GM18520 (cell line): ENCODE data around the gene DNAJC30.

Source experiments
- ATAC-seq: cut with Tn5 transposase; IDR thresholded peaks from one replicate; pipeline ENCODE4 v1.9.1; 2021; ENCODE audit not compliant: unreplicated experiment

DNAJC30 gene

GRCh38 chr7:73649576-73649975 is 33.7 kb downstream of the DNAJC30 start:
- no peak for ATAC-seq

DNA sequence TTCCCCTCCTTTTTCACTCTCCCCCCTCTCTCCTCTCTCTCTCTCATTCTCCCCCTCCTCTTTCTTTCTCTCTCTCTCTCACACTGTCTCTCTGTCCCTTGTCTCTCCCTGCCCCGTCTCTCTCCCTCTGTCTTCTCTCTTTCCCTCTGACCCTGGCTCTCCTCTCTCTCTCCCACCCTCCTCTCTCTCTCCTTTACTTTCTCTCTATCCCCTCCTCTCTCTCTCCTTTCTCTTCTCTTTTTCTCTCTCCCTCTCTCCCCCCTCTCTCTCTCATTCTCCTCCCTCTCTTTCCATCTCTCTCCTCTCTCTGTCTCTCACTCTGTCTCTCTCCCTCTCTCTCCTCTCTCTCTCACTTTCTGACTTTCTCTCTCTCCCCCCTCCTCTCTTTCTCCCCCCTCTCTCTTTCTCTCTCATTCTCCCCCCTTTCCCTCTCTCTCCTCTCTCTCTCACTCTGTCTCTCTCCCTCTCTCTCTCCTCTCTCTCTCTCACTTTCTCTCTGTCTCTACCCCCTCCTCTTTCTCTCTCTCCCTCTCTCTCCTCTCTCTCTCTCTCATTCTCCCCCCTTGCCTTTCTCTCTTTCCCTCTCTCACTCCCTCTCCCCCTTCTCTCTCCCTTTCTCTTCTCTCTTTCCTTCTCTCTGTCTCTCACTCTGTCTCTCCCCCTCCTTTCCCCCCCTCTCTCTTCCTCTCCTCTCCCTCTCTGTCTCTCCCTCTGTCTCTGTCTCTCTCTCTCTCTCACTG is 34.5 kb downstream of the DNAJC30 start:
- no peak for ATAC-seq

DNA sequence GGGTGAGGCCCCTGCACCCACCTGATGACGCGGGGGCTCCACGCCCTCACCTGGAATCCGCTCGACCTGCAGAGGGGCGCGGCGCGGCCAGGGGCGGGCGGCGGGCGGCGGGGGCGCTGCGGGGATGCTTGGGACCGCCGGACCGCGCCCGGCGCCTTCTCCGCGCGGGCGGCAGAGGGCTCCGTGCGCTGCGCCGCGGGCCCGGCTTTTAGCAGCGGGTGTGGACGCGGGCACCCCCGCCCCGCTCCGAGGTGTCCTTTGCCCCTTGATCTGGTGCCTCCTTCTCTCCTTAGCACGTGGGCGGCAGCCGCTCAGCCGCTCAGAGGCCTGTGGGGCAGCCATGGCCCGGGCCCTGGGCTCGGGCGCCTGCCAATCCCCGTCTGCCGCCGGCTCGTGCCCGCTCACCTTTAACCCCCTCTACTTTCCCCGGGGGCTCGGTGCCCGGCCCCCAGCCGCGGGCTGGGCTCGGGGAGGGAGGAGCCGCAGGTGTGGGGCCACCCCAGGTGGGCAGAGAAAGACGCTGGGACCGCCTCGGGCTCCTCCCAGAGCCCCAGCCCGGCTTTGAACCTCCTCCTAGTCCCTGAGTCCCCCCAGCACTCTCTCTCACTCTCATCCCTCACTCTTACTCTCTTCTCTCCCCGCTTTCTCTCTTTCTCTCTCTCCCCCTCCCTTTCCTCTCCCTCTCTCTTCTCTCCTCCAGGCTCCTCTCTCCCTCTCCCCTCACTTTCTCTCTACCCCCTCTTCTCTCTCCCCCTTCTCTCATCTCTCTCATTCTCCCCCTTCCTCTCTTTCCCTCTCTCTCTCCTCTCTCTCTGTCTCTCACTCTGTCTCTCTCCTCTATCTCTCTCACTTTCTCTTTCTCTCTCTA is 35.3 kb downstream of the DNAJC30 start:
- no peak for ATAC-seq

DNA sequence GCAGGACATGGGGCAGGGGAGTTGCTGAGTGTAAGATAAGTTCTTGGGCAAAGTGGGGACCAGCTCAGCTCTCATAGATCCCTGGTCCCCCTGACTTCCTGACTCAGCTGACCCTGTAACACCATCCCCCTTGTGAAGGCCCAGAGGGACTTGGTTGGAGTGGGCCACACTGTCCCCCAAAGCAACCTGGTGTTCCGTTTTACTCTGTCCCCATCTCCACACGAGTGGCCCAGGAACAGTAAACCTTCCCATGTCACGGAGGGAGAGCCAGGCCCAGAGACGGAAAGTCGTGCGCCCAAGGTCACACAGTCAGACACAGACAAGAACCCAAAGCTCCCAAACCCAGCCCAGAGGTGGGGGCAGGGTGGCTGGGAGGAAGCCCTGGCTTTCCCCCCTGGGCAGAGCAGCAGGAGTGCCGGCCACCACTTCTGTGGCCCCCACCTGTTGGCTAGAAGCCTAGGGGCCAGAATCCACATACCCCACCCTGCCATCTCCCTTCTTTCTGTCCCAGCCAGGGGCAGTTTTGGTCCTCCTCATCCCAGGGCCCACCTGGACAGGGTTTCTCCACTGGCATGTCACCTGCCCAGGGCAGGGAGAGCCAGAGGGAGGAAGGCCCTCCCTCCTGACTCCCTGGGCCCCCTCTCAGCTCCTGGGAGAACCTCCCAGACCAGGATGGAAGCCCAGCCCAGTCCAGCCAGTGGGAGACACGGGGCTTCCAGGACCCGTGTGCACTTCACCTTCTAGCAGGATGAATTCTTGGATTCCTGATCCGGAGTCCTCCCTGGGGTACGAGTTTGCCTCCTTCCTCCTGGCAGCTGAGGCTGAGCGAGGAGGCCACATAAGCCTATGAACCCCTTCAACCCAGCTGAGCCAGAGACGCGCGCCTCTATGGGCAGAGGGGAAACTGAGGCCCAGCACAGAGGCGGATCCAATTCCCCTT is 36.2 kb downstream of the DNAJC30 start:
- no peak for ATAC-seq

DNA sequence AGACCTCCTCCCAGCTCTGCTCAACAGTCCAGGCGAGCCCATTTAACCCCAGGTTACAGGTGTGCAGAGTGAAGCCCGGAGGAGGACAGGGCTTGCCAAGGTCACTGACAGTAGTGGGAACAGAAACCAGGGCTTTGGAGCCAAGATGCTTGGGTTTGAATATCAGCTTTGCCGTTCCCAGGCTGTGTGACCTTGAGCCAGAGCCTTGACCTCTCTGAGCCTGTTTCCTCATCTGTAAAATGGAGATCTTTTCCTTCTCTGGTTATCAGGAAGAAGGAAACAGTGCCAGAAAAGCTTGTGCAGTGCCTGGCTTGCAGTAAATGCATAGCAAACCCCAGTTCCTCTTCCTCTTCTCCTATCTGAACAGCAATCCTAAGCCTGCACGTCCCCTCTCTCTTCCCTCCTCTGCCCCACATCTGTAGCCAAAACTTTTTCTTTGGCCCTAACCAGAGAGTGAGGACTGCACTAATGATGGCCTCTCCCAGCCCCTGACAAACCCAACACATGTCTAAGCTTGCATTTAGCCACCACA is 37.5 kb downstream of the DNAJC30 start:
- no peak for ATAC-seq

- ATAC-seq, result no peak
Measured at GRCh38 chr7:73644688-73645286, 38.5 kb downstream of the DNAJC30 start.

DNA sequence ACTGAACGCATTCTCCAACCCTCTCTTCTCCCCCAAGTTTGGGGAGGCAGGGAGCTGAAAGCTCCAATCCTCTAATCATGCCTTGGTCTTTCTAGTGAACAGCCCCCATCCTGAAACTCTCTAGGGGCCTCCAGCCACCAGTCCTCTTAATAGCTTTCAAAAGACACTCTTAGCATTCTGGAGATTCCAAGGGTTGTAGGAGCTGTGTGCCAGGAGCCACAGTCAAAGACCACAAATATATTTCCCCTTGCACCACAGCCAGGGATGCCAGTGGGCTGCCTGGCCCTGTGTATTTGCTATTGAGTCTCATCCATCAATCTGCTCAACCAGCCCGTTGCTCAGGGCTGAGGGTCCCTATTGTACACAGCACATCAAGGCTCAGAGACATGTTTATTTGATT is 40.4 kb downstream of the DNAJC30 start:
- ATAC-seq, result no peak

DNA sequence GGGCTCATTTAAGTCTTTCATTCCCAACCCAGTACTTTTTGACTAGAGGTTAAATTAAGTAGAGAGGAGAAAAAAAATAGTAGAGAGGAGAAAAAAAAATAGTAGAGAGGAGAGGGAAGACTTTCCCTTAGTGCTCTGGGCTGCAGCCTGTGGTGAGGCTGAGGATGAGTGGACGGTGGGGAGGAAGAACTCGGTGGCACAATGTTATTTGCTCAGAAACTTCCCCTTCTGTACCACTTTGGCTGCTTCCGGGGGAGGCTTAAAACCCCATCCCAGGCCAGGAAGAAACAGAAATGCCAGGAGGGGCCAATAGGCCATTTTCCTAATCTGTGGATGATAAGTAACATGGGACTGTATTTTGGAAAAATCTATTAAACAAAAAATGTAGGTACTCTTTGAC is 44.3 kb downstream of the DNAJC30 start:
- ATAC-seq, result no peak

GRCh38 chr7:73635428-73636200 is 47.6 kb downstream of the DNAJC30 start:
- ATAC-seq, result no peak

- no peak for ATAC-seq
Measured at GRCh38 chr7:73633844-73634243, 49.4 kb downstream of the DNAJC30 start.

GRCh38 chr7:73633323-73633722 is 49.9 kb downstream of the DNAJC30 start:
- ATAC-seq, result no peak

- no peak for ATAC-seq
Measured at GRCh38 chr7:73631558-73631957, 51.7 kb downstream of the DNAJC30 start.
